ENCODE data around the gene GPR32.

GRCh38 chr19:50739132-50739913 is 30.9 kb upstream of the GPR32 start:
- TF ChIP-seq, protein P1, sequence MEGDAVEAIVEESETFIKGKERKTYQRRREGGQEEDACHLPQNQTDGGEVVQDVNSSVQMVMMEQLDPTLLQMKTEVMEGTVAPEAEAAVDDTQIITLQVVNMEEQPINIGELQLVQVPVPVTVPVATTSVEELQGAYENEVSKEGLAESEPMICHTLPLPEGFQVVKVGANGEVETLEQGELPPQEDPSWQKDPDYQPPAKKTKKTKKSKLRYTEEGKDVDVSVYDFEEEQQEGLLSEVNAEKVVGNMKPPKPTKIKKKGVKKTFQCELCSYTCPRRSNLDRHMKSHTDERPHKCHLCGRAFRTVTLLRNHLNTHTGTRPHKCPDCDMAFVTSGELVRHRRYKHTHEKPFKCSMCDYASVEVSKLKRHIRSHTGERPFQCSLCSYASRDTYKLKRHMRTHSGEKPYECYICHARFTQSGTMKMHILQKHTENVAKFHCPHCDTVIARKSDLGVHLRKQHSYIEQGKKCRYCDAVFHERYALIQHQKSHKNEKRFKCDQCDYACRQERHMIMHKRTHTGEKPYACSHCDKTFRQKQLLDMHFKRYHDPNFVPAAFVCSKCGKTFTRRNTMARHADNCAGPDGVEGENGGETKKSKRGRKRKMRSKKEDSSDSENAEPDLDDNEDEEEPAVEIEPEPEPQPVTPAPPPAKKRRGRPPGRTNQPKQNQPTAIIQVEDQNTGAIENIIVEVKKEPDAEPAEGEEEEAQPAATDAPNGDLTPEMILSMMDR (IDR thresholded peaks at IDR 0.05) = no peak
- TF ChIP-seq POLR2A (IDR thresholded peaks at IDR 0.05) = no peak

All from right lobe of liver (tissue), 4 donors.